GM19351 (cell line): ENCODE data around the gene GRM4.
"Not testable (repeated sequence)": the region's sequence is repeated elsewhere in the genome, so short reads cannot be mapped to it uniquely, and the experiment has no call there.

ENCODE experiments used
- ATAC-seq: cut with Tn5 transposase; IDR thresholded peaks from one replicate; pipeline ENCODE4 v1.9.1; 2021; ENCODE audit warnings: mild to moderate bottlenecking, moderate library complexity; ENCODE audit not compliant: unreplicated experiment

Gene GRM4

GRCh38 chr6:34047913-34048867 lies 97.7 kb downstream of the GRM4 start:
- no peak for ATAC-seq

DNA sequence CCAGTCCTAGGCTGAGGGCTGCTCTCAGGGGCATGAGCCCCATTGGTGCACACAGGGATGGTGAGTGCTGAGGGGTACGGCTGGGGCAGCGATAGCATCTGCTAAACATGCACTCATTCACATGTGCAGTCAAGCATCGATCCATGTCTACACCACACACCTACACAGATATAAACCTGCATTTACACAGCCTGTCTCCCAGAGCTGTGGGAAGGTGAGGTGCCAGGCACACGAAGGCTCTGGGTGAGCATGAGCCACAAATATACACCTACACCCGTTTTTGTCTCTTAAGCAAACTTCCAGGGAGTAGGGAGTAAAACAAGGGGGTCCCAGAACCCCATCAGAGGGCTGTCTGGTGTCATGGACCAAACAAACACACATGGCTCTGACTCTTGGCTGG lies 99.3 kb downstream of the GRM4 start:
- no peak for ATAC-seq

- ATAC-seq: no peak
These were observed 100.1 kb downstream of the GRM4 start for GRCh38 chr6:34045771-34046170.

DNA sequence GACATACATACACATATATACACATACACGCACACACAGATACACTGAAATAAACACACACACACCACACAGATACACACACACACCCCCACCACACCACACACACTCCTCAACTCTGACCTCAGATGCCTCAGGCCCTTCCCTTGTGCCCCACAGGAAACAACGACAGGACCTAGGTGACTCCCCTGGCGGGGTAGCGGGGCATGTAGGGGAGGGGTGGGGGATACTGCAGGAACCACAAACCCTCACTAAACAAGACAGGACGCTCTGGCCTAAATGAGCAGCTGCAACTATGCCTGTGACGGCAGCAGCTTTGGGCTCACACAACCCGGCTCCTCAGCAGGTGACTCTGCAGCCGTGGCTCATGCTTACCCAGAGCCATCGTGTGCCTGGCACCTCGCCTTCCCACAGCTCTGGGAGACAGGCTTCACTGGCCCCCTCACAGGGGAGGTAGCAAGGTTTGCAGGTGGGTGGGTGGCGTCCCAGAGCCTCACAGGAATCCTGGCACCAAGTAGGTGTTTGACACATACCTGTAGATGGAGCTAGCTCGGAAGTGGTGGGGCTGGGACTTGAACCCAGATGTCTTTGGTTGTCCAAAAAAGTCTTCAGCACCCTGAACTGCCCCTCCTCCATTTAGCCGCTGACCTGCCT lies 100.8 kb downstream of the GRM4 start:
- no peak for ATAC-seq

GRCh38 chr6:34043359-34043758 lies 102.5 kb downstream of the GRM4 start:
- ATAC-seq: no peak

DNA sequence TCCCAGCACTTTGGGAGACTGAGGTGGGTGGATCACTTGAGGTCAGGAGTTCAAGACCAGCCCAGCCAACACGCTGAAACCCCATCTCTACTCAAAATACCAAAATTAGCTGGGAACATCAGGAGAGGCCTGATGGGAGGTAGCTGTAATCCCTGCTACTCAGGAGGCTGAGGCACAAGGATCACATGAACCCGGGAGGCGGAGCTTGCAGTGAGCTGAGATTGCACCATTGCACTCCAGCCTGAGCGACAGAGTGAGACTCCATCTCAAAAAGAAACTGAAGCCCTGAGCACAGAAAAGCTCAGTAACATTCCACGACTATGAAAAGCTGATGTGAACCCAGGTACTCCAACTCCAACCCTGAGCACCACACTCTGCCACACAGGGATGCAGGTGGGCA lies 103.9 kb downstream of the GRM4 start:
- not testable (repeated sequence) for ATAC-seq

DNA sequence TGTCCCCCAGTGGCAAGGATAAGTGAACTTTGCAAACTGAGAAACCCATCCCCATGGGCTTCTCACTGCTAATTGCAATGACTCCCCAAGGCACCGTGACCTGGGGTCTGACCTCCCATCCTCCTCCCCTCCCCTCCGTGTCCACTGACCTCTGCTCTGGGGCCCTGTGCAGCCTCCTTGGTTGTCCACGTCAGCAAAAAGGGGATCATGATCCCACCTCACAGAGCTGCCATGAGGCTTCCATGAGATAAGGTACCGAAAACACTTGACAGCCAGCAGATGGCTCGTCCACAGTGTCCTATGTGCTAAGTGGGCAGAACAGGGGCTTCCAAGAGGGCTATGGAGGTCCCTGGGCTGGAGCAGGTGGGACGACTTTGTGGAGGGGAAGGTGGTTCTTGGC lies 104.5 kb downstream of the GRM4 start:
- no peak for ATAC-seq

DNA sequence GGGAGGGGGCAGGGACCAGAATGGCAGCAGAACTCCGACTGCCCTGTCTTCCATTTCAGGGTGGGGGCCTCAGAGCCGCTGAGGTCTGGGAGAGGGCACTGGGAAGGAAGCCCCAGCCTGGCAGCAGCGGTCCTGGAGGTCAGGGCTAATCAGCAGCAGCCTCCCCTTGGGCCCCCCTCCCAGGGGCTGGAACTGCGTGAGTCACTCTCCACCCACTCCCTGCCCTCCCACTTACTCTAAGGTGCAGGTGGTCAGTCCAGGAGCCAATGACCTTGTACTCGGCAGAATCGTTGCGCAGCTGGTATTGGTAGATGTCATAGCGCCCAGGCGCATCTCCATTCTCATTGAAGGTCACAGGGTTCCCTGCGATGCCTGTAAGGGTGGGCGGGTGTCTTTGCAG lies 105.9 kb downstream of the GRM4 start:
- ATAC-seq: no peak

DNA sequence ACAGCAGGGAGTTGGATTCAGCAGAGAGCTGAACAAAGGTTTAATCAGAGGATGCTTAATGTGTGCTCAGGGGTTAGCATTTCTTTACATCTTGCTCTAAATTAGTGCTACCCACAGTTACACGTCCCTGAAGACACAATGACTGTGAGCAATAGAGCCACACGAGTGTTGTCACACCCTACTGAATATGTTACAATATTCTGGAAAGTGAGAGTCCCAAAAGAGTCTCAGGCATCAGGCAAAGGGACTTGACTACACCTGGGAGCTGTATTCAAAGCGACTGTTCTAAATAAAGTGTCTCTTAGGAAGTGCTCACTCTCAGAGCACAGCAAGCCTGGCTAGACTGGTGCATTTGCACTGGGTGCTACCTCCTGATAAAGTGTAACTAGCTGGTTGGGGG lies 108.7 kb downstream of the GRM4 start:
- ATAC-seq: no peak

- ATAC-seq: no peak
These were observed 109.4 kb downstream of the GRM4 start for GRCh38 chr6:34036357-34037069.

DNA sequence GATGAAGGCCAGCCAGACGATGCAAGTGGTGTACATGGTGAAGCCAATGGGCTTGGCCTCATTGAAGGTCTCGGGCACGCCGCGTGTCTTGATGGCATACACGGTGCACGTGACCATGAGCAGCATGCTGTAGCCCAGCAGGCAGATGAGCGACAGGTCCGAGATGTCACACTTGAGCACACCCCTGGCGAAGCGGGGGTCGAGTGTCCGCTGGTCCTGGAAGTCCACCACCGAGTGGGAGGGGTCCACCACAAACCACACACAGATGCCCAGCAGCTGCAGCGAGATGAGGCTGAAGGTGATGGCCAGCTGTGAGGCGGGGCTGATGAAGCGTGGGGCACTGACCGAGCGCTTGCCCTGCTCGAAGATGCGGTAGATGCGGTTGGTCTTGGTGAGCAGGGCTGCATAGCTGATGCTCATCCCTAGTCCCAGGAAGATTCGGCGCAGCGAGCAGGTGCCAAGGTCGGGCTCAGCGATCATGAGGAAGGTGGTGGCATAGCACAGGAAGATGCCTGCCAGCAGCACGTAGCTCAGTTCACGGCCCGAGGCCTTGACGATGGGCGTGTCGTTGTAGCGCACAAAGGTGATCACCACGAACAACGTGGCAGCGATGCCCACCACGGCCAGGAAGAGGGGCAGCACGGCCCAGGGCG lies 110.1 kb downstream of the GRM4 start:
- ATAC-seq: no peak

DNA sequence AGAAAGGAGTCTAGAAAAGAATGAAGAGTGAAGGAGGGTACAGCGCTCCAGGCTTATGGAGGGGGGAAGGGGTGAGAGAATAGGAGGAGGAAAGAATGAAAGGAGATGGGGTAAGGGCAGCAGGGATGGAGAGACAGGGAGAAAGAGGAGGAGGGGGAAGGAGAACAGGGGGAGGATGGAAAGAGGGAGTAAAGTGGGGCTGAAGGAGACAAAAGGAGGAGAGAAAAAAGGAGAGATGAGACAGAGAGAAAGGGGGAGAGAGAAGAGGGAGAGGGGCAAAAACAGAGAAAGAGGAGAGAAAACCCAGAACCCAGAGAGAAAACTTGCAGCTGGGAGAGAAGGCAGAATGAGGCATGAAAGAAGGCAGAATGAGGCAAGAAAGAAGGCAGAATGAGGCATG lies 110.7 kb downstream of the GRM4 start:
- no peak for ATAC-seq

GRCh38 chr6:34032856-34033255 lies 113.0 kb downstream of the GRM4 start:
- no peak for ATAC-seq

GRCh38 chr6:34031625-34032383 lies 114.1 kb downstream of the GRM4 start:
- ATAC-seq: no peak

GRCh38 chr6:34030831-34031624 lies 114.9 kb downstream of the GRM4 start:
- ATAC-seq: no peak

DNA sequence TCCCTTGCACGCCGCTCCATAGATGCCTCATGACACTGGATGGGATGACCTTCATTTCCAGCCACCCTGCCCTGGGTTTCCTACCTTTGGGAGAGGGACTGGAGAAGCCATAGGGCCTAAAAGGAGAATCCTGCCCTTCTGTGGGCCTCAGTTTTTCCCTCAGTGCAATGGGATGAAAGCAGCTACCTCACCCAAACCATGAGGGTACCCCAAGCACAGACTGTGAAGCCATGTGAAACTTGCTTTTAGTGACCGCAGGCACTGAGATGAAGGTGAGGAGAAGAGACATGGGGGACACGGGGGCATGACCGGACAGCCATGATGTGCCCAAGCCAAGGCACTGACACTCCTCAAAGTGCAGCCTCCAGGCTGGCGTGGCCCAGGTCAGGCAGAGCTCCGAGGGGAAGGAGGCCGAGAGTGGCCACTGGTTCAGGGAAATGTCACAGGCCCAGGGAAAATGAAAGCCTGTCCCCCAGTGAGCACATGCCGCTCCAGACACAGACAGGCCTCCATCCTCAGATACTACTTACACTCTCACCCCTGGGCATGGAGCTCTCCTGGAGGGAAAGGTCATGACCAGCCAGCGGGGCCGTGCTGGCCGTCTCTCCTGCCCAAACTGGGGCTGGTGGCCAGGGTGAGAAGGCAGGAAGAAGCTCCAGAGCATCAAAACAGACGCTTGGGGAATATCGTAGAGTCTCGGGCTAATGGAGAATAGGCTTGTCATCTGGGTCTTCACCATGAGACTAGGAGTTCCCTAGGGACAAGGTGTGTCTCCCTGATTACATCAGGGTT lies 116.2 kb downstream of the GRM4 start:
- ATAC-seq: no peak

- ATAC-seq: no peak
These were observed 117.1 kb downstream of the GRM4 start for GRCh38 chr6:34028691-34029360.

GRCh38 chr6:34027939-34028441 lies 117.9 kb downstream of the GRM4 start:
- no peak for ATAC-seq
